Activated gamma-delta T cell treated with Interleukin-2 at 50 U/mL for 16 hours (primary cell): ENCODE results near the gene HHAT.

Experiments used
- DNase-seq: peaks from one replicate; pipeline ENCODE4 v3.0.0-alpha.2; 2020

The HHAT gene

GRCh38 chr1:210565306-210565705 lies 236.6 kb downstream of the HHAT start:
- no peak for DNase-seq

GRCh38 chr1:210568631-210569030 lies 239.9 kb downstream of the HHAT start:
- DNase-seq = no peak

- no peak for DNase-seq
Observed at GRCh38 chr1:210570116-210570515, 241.4 kb downstream of the HHAT start.

- no peak for DNase-seq
Observed at GRCh38 chr1:210571356-210572284, 242.9 kb downstream of the HHAT start.

GRCh38 chr1:210573141-210573540 lies 244.4 kb downstream of the HHAT start:
- DNase-seq = no peak

- no peak for DNase-seq
Observed at GRCh38 chr1:210582205-210582970, 253.7 kb downstream of the HHAT start.

- DNase-seq = peak; percentile 55
Observed at GRCh38 chr1:210584439-210585113, 255.9 kb downstream of the HHAT start.

- DNase-seq = no peak
Observed at GRCh38 chr1:210586771-210587170, 258.1 kb downstream of the HHAT start.

- DNase-seq = no peak
Observed at GRCh38 chr1:210587566-210587965, 258.9 kb downstream of the HHAT start.

- no peak for DNase-seq
Observed at GRCh38 chr1:210588357-210588756, 259.7 kb downstream of the HHAT start.

- no peak for DNase-seq
Observed at GRCh38 chr1:210588946-210589345, 260.2 kb downstream of the HHAT start.

- no peak for DNase-seq
Observed at GRCh38 chr1:210591214-210591613, 262.5 kb downstream of the HHAT start.

- no peak for DNase-seq
Observed at GRCh38 chr1:210594605-210595004, 265.9 kb downstream of the HHAT start.

GRCh38 chr1:210596641-210597040 lies 267.9 kb downstream of the HHAT start:
- DNase-seq = no peak

GRCh38 chr1:210597555-210598134 lies 268.9 kb downstream of the HHAT start:
- DNase-seq = no peak

- no peak for DNase-seq
Observed at GRCh38 chr1:210598135-210598652, 269.5 kb downstream of the HHAT start.

GRCh38 chr1:210600421-210601159 lies 271.9 kb downstream of the HHAT start:
- DNase-seq = no peak

GRCh38 chr1:210603123-210603522 lies 274.4 kb downstream of the HHAT start:
- no peak for DNase-seq

- no peak for DNase-seq
Observed at GRCh38 chr1:210605099-210605498, 276.4 kb downstream of the HHAT start.

GRCh38 chr1:210607361-210607760 lies 278.7 kb downstream of the HHAT start:
- DNase-seq = no peak

GRCh38 chr1:210608767-210609166 lies 280.1 kb downstream of the HHAT start:
- DNase-seq = no peak

GRCh38 chr1:210616356-210616755 lies 287.7 kb downstream of the HHAT start:
- DNase-seq = no peak
